ENCODE data around the gene LSAMP.

The LSAMP gene

DNA sequence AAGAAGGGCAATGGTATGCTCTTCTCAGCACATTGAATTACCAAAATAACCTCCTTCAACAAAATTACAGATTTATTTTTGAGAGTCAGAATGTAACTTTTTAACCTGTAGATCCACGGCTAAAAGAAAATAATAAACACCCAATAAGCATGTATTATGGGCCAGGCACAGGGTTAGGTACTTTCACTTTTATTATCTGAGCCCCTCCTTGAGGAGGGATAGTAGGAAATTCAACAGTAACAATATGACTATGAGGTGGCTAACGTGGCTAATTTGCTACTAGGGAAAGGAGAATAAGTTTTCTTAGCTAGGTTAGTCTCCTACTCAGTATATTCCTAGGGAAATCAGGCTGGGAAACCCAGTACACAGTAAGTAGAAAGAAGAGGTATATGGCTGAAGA is 515.1 kb downstream of the LSAMP start:
- FAIRE-seq, result no peak

DNA sequence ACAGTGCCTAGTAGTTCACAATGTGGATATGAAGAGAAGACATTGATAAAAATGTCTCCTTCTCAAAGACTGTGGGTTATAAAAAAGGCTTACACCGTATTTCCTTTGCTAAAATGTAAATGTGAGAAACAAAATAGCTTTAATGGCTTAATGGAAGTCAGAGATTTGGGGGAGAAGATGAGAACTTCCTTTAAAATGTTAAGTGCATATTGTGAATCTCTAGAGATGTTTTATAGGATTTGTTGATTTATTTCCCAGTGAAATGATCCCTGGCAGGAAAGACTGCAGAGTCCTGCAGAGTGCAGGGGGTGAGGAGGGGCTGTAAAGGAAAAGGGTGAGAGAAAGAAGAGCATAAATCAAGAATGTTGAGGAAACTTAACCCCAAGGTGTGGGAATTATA is 516.9 kb downstream of the LSAMP start:
- no peak for FAIRE-seq

DNA sequence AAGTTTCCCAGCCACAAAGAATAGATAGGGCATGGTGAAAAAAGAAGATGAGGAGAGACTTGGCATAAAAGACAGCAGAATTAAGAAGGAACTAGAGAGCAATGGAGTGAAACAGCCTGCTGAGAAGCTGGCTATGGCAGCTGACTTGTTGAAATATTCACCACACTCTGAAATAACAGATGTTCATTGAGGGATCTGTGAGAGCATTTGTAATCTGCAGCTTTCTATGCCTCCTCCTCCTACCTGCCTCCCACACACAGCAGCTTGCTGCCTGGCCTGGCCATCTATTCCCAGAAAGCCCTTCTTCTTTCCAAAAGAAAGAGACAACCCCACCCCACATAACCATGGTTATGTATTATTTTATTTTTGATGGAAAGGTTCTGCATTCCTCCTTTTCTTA is 518.1 kb downstream of the LSAMP start:
- FAIRE-seq, result no peak

DNA sequence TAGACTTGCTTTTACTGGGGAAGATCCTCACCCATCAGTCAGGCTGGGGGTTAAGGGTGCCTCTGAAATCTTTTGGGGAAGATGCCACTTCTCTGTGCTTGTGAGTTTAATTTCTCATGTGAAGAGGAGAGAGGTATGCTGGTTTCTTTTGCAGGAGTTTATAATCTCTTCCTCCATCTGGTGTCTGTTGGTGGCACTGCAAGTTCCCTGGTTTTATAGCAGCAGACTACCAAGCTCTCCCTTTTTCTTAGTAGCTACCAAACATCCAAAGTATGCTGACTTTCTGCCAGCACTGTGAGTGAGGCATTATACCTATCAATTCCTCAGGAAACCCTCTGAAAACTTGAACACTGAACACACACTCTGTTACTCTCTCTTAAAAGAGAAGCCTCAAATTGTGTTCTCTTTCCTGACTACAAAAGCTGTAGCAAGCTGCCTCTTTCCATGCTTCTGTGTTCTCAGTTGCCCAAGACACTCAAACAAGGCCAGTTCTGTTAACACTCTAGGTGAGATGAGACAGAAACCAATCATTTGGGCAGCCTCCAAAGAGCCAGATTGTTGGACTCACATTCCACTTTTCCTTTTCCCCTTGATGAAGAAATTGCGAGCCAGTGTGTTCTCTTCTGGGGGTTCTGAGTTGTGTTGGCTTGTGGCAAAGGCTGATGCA is 522.5 kb downstream of the LSAMP start:
- FAIRE-seq, result no peak

DNA sequence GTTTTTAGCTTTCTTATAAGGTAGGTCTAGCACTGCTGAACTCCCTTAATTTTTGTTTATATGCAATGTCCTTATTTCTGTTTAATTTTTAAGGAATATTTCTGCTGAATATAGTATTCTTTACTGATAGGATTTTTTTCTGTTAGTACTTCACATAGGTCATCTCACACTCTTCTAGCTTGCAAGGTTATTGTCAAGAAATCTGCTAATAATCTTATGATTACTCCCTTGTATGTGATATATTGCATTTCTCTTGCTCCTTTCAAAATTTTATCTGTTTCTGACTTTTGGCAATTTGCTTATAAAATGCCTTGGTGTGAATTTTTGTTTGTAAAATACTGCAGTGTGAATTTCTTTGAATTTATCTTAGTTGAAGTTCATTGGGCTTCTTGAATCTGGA is 523.6 kb downstream of the LSAMP start:
- no peak for FAIRE-seq

DNA sequence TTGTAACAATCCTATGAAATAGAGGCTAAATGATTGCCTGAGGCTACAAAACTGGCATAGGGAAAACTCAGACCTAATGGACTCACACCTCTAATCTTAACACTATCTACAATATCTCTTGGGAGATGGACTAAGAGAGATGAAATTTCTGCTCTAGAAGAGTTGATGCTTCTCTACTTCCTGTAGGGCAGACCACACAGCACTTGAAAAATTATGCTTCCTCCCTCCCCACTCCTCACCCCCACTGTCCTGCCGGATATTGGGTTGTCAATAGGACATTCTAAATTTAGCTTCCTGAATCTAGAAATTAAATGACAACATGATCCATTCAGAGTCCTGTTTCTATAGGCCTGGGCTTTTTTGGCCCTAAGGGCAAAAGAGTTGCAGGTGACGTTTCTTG is 526.4 kb downstream of the LSAMP start:
- no peak for FAIRE-seq

DNA sequence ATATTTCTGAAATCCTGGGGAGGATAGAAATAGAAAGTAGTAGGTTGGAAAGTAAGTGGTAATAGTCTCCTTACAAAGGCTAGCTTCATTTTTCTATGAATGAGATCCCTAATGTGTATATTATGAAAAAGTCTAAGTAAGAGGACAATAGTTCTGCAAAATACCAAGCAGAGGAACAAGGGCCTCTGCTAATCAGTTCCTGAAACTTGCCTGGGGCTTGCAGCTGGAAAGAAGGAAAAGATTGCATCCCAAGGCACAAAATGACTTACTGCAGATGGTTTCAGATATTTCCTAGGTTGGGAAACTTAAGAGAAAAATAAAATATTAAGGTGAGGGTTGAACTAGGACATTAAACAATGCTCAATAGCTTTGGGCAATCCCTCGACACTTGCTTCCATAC is 528.4 kb downstream of the LSAMP start:
- no peak for FAIRE-seq

DNA sequence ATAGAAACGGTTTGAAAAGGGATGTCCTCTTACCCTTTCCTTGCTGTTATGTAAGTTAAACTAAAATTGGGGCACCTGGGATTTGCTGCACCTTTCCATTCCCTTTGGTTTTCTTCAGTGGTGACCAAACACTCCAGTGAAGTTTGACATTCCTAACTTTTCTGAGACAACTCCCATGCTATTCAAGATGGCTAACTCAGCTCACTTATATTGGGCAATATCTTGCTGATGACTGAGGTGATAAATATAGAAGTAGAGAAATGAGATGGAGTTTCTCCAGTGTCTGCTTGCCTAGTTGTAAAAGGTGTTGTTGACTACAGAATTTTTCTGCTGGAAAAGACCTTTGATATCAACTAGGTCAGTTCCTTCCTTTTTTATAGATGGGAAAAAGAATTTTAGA is 530.2 kb downstream of the LSAMP start:
- FAIRE-seq, result no peak

DNA sequence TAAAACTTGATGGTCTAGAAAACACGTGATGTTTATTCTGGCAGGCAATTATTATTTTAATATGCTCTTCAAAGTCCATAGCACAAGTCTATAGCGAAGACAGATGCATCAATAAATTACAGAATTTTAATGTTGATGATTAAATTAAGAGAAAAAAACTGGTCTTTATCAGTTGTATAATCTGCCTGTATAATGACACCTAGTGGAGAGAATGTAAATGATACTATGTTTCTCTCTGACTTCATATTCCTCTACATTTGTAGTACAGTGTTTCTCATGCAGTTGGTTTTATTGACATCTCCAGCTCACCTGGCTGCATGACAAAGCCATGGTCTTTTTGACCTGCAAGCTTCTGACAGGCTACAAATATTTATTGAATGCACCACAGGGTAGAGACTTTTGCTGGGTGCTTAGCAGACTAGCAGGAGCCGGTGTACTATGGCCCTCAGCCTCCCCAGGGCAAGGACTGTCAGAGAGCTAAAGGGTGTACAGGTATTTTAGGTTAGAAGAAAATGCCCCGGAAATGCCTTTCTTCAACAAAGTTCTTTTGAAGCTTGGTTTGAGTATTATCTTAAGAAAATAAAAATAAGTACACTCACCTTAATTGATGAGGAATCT is 532.1 kb downstream of the LSAMP start:
- no peak for FAIRE-seq

DNA sequence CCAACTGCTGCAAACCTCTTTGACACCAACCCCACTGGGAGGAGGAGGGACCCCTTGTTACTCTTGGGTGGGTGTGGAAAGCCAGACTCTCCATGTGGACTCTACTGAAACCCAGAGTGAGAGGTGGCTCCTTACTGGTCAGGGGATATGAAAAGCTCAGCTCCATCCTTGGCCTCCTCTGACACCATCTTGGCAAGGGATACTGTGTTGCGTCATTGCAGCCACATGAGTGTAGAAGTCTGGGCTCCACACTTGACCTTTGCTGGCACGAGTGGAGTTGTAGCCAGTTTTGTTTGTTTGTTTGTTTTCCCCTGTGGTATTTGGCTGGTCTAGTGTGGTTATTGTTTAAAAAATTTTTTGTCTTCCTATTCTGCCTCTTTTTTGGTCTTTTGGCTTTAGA is 532.9 kb downstream of the LSAMP start:
- no peak for FAIRE-seq

DNA sequence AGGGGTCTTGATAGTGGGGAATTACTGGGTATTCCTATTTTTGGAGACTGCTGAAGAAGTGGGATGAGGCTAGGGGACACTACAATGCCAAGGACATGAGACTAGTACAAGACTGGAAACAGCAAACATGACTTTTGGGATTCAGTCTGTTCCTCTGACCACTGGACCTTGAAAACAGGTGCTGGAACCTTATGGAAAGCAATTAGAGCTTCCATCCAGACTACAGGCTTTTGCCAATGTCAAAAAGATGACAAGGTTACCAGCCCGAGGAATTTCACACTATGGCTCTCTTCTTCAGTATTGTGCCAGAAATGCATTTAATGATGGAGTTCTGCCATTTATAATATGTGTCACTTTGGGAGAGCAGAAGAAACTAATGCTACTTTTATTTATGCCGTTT is 539.4 kb downstream of the LSAMP start:
- no peak for FAIRE-seq

DNA sequence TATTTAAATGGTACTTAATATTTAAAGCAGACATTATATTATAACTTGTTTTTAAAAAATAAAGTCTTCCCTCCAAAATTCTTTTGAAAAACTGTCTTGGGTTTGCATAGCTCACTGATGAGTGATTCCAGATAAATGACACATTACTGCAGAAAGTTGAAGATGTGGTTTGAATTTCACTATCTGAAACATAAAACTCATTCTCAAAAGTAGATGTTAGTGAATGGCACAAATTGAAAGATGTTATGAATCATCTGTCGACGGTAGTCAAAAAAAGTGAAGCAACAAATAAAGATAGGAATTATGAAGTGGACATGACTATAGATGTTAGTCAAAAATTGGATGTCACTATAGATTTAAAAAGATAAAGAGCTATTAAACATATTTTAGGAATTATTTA is 541.4 kb downstream of the LSAMP start:
- FAIRE-seq, result no peak

DNA sequence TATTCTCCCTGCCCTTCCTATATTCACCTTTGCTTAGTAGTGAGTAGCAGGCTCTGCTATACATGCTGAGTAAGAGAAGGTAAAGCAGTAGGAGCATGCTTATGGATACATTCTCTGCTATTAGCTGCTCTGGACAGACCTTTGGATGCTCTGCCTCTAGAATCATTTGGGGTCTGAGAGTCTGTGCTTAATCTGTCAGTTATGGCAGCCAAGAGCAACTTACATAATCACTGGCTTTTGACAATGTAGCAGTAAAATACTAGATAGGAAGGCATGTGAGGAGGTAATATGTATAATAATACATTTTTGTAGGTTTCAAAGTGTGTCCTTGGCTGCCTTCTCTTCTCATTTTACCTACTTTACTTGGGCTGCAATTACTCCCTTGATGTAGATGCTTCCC is 544.3 kb downstream of the LSAMP start:
- no peak for FAIRE-seq

DNA sequence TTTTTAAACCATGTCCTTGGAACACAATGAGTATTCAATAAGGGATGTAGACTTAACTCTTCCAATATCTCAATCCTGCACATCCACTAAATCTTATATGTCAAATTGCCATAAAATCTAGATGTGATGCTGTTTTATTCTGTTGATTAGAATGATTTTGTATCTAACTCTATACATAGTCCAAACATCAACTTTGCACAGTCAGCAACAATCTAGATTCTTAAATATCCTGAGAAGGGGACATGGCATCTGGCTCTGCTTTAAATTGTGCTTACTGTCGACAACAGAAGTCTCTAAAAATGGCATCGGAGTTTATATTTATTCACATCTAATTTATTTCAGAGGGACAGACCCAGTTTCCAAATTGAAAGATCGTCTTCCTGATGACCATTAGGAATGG is 545.8 kb downstream of the LSAMP start:
- no peak for FAIRE-seq

DNA sequence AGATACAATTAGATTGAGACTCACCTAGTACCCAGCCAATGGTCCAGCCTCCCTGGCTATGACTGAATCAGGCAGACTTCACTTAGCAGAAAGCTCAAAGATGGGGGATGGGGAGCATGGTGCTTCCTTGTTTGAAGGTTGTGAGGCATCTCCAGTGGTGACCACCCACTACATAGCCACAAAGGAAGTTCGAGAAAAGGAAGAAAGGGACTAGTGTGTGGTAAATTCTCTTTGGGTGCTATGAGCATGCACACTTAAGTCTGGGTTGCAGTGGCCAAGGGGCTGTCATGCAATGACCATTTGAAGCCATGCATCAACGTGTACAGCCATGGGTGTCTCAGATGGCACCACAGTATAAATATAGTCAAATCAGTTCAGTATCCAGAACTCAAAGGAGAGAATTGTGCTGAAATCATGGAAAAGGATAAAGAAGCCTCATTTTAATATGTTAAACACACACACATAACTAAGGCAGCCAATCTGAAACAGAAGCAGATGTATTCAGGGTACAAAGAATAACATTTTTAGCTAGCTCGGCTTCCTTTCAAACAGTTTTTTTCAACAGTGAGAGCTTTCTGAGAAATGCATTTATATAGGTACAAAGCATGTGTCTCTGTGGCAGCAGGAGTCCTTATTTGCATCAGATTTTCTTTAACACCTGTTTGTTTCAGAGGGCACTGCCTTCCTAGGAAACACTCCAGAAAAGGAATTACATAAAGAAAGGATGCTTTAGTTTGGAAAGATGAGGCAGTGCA is 546.5 kb downstream of the LSAMP start:
- FAIRE-seq, result no peak

DNA sequence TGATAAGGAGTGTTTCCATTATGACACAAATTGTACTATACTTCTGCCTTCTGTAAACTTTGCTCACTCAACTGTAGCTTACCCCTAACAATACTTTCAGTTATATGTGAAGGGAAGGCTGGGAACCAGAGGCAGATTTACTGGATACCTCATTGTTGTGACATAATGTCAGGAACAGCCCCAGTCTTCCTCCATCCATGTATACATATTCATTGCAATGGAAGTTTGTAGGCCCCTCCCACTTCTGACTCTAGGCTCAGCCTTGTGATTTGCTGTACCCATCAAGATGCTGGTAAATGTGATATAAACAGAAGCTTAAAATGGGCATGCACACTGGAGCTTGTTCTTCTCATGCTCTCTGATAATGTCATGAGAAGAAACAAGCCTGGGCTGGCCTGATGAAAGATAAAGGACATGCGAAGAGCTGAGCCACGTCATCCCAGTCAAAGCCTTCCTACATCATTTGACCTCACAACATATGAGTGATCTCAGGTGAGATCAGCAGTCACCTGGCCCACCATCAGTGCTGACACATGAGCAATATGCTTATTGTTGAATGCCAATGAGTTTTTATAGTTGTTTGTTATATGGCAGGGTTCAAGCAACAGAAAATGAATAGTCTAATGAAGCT is 554.2 kb downstream of the LSAMP start:
- no peak for FAIRE-seq

DNA sequence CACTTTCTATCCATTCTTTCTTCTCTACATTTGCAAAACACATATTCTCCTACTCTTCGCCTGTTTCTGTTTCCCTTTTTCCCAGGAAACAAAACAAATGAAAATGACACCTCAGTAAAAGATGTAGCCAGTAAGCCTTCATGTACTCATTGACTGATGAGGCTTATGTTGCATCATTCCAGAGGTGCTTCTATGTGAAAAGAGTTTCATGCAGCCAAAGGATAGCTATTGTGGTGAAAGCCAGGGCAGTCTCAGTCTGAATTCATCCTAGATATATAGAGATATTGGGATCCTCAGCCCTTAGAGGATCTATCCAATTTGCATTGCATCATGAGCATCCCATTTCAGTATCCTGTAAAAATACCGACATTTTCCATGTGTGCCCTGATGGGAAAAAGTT is 554.7 kb downstream of the LSAMP start:
- FAIRE-seq, result no peak

DNA sequence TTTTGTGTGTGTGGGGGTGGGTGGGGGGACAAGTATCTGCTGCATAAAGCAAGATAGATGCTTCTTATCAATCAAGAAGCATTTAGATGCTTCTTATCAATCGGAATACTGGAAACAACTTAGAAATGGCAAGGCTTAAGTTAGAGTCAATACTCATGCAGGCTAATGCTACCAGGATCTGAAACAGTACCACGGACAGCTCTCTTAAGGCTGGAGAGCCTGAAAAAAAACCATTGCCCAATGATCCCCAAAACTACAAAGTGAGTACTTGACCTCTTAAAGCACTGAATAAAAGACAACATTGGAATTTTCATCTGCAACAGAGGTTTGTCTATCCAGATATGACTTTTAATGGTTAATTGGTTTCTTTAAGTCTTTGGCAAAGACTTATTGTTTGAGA is 559.7 kb downstream of the LSAMP start:
- no peak for FAIRE-seq

DNA sequence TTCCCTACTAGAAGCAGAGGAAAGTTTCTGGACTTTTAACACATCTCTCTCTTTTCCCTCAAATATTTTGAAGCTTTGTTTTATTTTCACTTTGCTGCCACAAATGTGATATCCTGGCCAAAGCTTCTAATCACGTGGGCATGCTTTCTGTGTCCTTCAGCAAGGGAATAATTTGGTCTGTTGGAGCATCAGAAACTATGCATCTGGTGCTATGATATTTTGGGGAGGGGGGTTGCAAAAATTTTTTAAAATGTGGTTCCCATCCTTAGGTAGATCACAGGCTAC is 567.7 kb downstream of the LSAMP start:
- FAIRE-seq, result no peak

DNA sequence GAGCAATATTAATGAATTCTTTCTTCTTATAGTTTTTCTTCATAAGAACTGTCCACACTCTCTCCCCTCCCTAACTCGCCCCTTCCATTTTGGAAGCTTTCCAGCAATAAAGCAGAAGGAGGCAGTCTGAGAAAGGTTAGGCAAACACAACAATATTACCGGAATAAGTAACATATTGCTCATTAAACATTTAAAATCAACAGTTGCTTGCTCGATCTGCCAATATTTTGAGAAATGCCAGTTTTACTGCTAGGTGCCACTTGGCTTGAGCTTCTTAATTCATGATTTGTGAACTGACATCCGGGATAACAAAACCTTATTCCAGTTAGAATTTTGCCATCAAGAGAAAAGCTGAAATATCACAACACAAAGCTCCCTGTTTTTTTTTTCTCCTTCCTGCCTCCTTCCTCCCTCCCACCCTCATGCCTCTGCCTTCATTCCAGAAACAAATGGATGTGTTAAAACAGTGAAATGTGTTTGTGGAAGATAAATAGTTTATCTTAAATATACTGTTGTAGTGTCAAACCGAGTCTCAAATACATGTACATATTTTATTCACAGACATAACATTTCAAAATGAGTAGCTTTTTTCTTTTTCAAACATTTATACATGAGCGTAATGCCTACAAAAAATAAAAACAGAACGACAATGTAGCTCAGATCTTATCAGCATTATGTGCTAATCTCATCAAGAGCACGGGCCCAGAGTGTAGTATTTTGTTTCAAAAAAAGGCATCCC is 568.2 kb downstream of the LSAMP start:
- no peak for FAIRE-seq

DNA sequence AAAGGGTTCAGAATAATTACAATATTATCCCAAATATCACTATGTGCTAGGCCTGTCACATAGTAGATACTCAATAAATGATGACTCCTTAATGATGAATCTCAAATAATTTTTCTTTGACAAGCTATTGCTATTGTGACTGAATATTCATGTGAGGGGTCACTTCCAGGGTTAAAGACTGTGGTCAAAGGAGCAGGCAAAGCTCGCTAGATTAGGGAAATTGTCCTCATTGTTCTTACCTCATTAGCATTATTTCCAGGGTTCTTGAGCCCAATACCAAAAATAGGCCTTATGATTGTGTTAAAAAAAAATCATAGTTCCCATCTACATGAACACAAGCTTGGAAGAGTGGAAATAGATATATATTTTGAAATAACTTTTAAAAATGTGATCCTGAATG is 569.8 kb downstream of the LSAMP start:
- FAIRE-seq, result no peak

DNA sequence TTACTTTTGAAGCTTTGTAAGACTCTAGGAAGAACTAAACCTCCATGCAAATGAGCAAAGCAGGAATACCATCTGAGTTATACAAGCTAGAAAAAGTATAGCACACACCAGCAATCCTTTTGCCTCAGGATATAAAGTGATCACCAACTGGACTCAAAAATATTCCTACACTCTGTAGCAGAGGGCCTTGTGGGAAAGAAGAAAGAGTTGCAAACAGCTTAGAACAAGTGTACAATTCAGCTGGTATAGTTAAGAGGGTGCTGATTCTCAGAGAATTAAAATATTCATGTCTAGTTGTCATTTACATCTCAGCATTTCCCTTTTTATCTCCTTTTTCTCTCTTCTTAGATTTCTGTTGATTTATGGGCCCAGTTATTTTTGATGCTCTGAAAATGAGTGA is 573.6 kb downstream of the LSAMP start:
- FAIRE-seq, result no peak

DNA sequence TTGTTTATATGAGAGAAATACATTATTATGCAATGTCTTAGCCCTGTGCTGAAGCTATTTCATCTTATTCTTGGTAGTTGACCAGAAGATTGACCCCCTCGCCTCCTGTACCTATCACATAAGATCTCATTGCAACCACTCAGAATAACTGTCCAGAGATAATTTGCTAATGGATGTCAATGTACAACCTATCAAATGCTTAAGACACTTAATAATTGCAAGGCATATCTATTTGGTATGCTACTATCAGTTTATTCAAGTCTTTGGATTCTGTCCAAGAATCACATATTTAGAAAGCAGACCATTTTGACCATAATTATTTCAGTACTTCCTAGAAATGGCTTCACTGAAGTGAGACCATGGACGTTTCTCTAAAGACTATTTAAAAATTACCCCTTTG is 580.4 kb downstream of the LSAMP start:
- no peak for FAIRE-seq

DNA sequence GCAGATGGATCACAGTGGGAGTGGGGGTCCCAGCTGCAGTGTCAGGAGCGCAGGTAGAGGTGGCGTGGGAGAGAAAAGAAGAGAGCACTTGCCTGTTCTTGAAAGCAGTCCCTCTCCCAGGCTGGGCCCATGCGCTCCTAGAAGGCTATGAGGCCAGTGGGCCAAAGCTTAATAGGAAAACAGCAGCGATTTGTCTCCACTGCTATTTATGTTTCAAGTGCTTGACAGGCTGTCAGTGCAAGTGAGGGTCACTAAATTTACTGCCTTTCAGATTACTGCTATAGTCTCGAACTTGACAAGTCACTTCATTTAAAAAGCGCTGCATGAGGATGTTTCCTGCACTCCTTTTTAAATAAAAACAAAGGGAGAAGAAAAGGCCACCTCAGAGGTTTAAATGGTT is 582.4 kb downstream of the LSAMP start:
- FAIRE-seq, result no peak
